Mammary epithelial cell (primary cell): ENCODE data around the gene SLC23A2.

Experiments
- CTCF ChIP-seq, 2 donors: IDR thresholded peaks in 1 of 2; conservative IDR thresholded peaks in 1 of 2; 2 replicates each; pipeline ENCODE4 v1.5.1; 2011 to 2012; ENCODE audit warnings: inconsistent platforms in 2 of 2, low read length in 2 of 2, mild to moderate bottlenecking in 2 of 2, control low read depth in 1 of 2, low read depth in 1 of 2; ENCODE audit not compliant: insufficient read depth in 1 of 2; ENCODE audit errors: extremely low read depth in 1 of 2
- EZH2 ChIP-seq: IDR thresholded peaks from 2 replicates; pipeline ENCODE4 v1.6.1; 2012; ENCODE audit warnings: low read length, inconsistent platforms, borderline replicate concordance

- TF ChIP-seq CTCF (conservative IDR thresholded peaks at IDR 0.05 in 1 of 2, IDR thresholded peaks at IDR 0.05 in 1 of 2; ENCODE audit: extremely low read depth in 1 of 2, insufficient read depth in 1 of 2, low read depth in 1 of 2, low read length in 2 of 2) (no peak), EZH2 (no peak)
Observed at GRCh38 chr20:4925842-4926530, 75.3 kb downstream of the SLC23A2 start.
